ENCODE data around the gene NALCN. TPM values are rescaled to one million over a fixed set of nuclear protein-coding genes. Genes with fewer than 3 reads are reported as not detected.

The NALCN gene
- total RNA-seq, 1 donor from 2014 or later = 3.5 TPM

GRCh38 chr13:101262306-101262705 lies 154.0 kb downstream of the NALCN start:
- H3K4me1 ChIP-seq = no peaks in the 10 kb centered on the region
- no peaks in the 10 kb centered on the region for H3K27me3 ChIP-seq
- ATAC-seq (no peak), DNase-seq (no peak)
- H3K36me3 ChIP-seq = no peaks in the 10 kb centered on the region
- TF ChIP-seq CTCF (IDR thresholded peaks at IDR 0.05) = no peak
- intact Hi-C loops (cut with DNase I) = no loop called here
- H3K4me3 ChIP-seq = no peak overlapping the region
- no peak overlapping the region for H3K27ac ChIP-seq
- no peaks in the 10 kb centered on the region for H3K9me3 ChIP-seq

- H3K4me3 ChIP-seq = no peak overlapping the region
- no peak for ATAC-seq
- H3K27ac ChIP-seq = no peak overlapping the region
- no peaks in the 10 kb centered on the region for H3K4me1 ChIP-seq
- no peaks in the 10 kb centered on the region for H3K9me3 ChIP-seq
- H3K27me3 ChIP-seq = no peaks in the 10 kb centered on the region
- no peak for TF ChIP-seq CTCF (IDR thresholded peaks at IDR 0.05)
- DNase-seq = no peak
- no peaks in the 10 kb centered on the region for H3K36me3 ChIP-seq
- intact Hi-C loops (cut with DNase I) = no loop called here
Measured at GRCh38 chr13:101258509-101258908, 157.8 kb downstream of the NALCN start.

- H3K27me3 ChIP-seq = no peaks in the 10 kb centered on the region
- H3K9me3 ChIP-seq = no peaks in the 10 kb centered on the region
- no peak for DNase-seq
- no peak overlapping the region for H3K4me3 ChIP-seq
- no peak overlapping the region for H3K27ac ChIP-seq
- H3K36me3 ChIP-seq = no peaks in the 10 kb centered on the region
- ATAC-seq = no peak
- TF ChIP-seq CTCF (IDR thresholded peaks at IDR 0.05) = no peak
- no peaks in the 10 kb centered on the region for H3K4me1 ChIP-seq
- intact Hi-C loops (cut with DNase I) = no loop called here
Measured at GRCh38 chr13:101258071-101258470, 158.2 kb downstream of the NALCN start.

GRCh38 chr13:101248739-101249514 lies 167.4 kb downstream of the NALCN start:
- intact Hi-C loops (cut with DNase I) = no loop called here
- DNase-seq = no peak
- H3K9me3 ChIP-seq = no peaks in the 10 kb centered on the region

GRCh38 chr13:101242720-101243119 lies 173.6 kb downstream of the NALCN start:
- intact Hi-C loops (cut with DNase I) = no loop called here
- Histone ChIP-seq H3K27ac (no peak overlapping the region), H3K4me3 (no peak overlapping the region), H3K36me3 (no peaks in the 10 kb centered on the region), H3K9me3 (no peaks in the 10 kb centered on the region), H3K4me1 (no peaks in the 10 kb centered on the region), H3K27me3 (no peaks in the 10 kb centered on the region)
- TF ChIP-seq CTCF (IDR thresholded peaks at IDR 0.05) = no peak
- no peak for DNase-seq
- no peak for ATAC-seq

More at GRCh38 chr13:101248739-101249514, 167.4 kb downstream of the NALCN start:
- H3K4me3 ChIP-seq = no peak overlapping the region
- no peaks in the 10 kb centered on the region for H3K4me1 ChIP-seq
- H3K27me3 ChIP-seq = no peaks in the 10 kb centered on the region
- no peak for ATAC-seq
- no peaks in the 10 kb centered on the region for H3K36me3 ChIP-seq
- no peak overlapping the region for H3K27ac ChIP-seq
- no peak for TF ChIP-seq CTCF (IDR thresholded peaks at IDR 0.05)

Measured in upper lobe of right lung (tissue), 1 donor.